GM12872 (cell line): ENCODE measurements around the gene TRAPPC8.

Source experiments
- TF ChIP-seq, protein P1 (sequence below): IDR thresholded peaks from 3 replicates; pipeline ENCODE4 v1.5.1; 2011; ENCODE audit warnings: low read depth, mild to moderate bottlenecking, low read length, moderate library complexity; ENCODE audit not compliant: insufficient read depth

TRAPPC8 gene

DNA sequence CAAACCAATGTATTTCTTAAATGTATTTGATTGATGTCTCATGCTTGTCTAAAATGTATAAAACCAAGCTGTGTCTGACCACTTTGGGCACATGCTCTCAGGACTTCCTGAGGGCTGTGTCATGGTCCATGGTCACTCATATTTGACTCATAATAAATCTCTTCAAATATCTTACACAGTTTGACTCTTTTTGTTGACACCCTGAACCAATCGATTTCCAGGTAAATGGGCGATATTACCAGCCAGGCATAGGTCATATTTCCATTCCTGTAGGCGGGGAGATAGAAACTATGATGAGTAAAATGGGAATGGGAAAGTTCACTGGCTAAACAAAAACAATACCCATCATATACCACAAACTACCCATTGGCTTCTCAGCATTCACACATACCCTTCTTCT lies 9.3 kb upstream of the TRAPPC8 start:
- TF ChIP-seq, protein P1, sequence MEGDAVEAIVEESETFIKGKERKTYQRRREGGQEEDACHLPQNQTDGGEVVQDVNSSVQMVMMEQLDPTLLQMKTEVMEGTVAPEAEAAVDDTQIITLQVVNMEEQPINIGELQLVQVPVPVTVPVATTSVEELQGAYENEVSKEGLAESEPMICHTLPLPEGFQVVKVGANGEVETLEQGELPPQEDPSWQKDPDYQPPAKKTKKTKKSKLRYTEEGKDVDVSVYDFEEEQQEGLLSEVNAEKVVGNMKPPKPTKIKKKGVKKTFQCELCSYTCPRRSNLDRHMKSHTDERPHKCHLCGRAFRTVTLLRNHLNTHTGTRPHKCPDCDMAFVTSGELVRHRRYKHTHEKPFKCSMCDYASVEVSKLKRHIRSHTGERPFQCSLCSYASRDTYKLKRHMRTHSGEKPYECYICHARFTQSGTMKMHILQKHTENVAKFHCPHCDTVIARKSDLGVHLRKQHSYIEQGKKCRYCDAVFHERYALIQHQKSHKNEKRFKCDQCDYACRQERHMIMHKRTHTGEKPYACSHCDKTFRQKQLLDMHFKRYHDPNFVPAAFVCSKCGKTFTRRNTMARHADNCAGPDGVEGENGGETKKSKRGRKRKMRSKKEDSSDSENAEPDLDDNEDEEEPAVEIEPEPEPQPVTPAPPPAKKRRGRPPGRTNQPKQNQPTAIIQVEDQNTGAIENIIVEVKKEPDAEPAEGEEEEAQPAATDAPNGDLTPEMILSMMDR = no peak

DNA sequence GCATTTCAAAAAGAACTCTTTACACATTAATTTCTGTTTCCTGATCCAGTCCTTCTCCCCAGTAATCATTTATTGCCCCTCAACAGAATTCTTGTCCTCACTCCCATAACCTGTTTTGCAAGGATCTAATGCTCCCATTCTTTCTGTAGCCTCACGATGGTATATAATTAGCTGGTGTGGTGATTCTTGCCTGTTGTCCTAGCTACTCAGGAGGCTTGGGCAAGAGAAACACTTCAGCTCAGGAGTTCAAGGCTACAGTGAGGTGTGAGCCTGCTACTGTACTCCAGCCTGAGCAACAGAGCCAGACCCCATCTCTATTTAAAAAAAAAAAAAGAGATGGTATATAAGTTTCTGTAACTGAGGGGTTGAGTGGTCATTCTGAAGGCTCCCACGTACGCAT lies 7.7 kb upstream of the TRAPPC8 start:
- TF ChIP-seq, protein P1 = no peak

DNA sequence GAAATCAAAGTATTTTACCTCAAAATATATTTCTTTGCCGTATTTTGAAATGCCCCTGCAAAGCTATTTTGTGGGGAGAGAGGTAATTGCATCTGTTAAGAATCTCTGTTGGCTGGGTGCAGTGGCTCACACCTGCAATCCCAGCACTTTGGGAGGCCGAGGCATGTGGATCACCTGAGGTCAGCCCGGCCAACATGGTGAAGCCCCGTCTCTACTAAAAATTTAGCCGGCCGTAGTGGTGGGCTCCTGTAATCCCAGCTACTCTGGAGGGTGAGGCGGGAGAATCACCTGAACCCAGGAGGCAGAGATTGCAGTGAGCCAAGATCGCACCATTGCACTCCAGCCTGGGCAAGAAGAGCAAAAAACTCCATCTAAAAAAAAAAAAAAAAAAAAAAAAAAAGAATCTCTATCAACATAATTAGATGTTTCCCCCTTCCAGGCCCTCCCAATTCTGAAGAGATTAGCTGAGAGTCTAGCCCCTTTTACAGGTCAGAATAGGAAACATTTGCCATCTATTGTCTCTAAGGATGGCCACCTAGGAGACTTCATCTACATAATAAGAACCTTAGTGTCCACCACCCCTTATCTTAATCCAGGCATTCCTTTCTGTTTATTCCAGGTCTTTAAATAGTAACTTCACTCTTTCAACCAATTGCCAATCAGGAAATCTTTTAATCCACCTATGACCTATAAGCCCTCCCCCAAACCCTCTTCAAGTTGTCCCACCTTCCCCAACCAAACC lies 3.5 kb upstream of the TRAPPC8 start:
- TF ChIP-seq, protein P1 = no peak

DNA sequence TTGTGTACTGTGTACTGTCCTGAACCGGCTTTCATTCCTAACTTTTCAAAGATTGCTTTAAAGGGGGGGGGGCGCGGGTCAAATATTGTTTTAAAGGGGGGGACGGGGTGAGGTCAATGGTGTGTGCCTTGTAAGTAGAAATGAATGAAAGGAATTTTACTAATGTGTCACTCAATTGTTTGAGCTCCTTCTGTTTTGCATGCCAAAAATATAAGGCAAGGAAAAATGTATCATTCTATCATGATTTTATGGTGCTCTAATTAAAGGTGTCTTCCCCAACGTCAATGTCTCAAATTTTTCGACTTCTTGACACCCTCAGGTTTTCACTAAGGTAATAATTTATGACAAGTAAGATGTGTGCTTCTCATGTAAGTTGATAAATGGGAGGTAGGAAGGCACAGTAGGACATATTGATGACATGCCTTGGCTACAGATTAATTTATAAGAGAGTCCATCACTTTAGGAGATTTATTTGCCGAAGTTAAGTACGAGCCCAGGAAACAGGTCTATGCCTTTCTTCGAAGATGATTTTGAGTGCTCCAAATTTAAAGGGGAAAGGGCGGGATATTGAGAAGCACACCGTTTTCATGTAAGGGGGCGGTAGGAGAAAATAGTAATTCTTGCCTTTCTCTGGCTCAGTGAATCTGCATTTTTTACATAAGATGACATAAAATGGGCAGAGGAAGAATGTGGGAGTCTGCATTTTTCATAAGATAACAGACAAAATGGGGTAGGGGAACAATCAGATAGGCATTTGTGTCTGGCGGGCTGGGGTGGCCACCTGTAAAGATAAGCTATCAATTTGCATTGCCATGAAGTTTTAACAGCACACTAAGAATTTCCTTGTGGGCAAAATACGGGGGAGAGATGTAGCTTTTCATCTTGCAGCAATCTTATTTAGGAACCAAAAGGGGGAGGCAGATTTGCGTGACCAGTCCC lies 1.2 kb upstream of the TRAPPC8 start:
- TF ChIP-seq, protein P1 = no peak

DNA sequence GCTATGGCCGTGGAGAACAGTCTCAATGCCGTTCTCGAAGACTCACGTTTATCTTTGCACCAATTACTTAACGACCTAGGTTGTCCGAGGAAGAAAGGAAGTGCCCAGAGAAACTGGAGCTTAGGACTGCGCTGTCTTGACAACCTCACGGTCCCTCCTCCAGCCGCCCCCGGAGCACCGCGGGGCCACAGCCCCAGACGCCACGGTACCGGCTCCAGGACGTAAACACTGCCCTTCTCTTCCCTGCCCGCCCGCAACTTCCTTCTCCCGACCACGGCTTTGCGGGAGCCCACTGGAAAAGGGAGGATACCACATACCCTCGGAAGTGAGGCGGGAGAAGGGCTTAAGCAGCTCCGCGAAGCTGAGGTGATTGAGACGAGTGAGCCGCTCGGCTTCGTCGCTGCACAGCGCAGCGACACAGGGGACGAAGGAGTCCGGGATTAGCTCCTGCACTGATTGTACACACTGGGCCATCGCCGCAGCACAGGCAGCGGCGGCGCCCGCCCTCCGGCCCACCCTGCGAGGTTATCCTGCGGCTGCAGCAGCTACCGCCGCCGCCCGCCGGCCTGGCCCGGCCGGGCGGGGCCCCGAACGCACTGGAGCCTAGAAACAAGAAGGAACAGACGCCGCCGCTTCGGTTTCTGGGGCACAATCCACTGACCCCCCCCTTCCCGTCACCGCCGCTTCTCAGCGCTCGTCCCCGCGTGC lies 483 bp downstream of the TRAPPC8 start:
- TF ChIP-seq, protein P1 = no peak

DNA sequence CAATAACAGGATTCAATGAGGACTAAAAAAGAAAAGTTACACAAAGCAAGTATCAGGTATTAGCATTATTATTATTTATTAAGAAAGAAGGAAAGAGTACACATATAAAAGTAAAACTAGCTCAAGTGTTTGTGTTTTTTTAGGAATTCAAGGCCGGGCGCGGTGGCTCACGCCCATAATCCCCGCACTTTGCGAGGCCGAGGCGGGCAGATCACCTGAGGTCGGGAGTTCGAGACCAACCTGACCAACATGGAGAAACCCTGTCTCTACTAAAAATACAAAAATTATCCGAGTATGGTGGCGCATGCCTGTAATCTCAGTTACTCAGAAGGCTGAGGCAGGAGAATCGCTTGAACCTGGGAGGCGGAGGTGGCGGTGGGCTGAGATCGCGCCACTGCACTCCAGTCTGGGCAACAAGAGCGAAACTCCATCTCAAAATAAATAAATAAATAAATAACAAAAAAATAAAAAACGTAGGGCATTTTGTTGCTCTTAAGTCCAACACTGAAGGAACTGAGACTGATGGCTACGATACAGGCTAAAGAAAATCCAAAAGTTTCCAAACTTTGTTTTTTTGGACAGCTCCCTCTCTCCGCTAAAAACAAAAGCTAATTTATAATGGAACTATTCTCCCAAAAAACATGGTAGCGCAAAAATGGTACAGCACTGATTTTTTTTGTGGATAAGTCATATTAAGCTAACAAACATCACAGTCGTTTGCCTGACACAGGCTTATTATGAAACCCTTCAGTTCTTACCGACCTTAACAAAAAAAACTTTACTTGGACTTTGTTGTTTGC lies 1.7 kb downstream of the TRAPPC8 start:
- TF ChIP-seq, protein P1 = no peak

DNA sequence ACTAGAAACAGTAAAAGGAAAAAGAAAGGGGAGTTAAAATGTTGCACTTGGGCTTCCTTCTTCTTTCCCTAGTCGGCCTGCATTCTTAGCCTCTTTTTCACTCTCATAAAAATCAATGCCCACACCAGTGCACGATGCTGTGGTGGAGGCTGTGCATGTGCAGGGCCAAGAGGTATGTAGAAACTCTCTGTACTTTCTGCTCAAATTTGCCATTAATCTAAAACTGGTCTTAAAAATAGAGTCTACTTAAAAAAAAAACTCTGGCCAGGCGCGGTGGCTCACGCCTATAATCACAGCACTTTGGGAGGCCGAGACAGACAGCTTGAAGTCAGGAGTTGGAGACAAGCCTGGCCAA lies 11.1 kb downstream of the TRAPPC8 start:
- TF ChIP-seq, protein P1 = no peak
